GM18517 (cell line): Measurements from ENCODE around the gene EID1.
"Not testable (repeated sequence)": the region's sequence is repeated elsewhere in the genome, so short reads cannot be mapped to it uniquely, and the experiment has no call there.

ENCODE experiments used
- ATAC-seq: cut with Tn5 transposase; IDR thresholded peaks from one replicate; pipeline ENCODE4 v1.9.1; 2021; ENCODE audit warnings: mild to moderate bottlenecking, moderate library complexity; ENCODE audit not compliant: unreplicated experiment

EID1 gene

DNA sequence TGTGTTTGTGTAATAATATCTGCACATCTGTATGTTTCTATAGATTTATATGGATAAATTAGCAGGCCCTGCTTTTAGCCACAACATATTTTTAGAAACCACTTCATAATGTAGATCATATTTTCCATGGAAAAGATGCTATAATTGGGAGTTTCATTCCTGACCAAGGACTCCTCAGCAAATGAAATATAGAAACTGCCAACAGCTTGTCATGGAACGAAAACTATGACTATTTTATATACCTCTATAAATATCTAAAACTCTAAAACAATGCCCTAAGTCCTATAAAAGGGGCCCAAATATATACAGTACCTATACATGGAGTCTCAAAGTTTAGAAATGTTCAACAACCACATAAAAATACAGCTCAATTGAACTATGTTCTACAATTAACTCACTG is 27.9 kb downstream of the EID1 start:
- no peak for ATAC-seq

DNA sequence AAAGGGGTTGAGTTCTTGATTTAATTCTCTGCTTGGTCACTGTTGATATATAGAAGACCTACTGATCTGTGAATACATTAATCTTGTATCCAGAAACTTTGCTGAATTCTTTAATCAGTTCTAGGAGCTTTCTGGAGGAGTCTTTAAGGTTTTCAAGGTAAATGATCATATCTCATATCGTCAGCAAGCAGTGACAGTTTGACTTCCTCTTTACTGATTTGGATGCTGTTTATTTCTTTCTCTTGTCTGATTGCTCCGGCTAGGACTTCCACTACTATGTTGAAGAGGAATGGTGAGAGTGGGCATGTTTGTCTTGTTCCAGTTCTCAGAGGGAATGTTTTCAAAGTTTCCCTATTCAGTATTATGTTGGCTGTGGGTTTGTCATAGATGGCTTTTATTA is 31.4 kb downstream of the EID1 start:
- not testable (repeated sequence) for ATAC-seq

DNA sequence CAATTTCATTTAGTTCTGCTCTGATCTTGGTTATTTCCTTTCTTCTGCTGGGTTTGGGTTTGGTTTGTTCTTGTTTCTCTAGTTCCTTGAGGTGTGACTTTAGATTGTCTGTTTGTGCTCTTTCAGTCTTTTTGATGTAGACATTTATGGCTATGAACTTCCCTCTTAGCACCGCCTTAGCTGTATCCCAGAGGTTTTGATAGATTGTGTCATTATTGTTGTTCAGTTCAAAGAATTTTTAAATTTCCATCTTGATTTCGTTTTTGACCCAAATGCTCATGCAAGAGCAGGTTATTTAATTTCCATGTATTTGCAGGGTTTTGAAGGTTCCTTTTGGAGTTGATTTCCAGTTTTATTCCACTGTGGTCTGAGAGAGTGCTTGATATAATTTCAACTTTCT is 32.6 kb downstream of the EID1 start:
- ATAC-seq, result not testable (repeated sequence)

DNA sequence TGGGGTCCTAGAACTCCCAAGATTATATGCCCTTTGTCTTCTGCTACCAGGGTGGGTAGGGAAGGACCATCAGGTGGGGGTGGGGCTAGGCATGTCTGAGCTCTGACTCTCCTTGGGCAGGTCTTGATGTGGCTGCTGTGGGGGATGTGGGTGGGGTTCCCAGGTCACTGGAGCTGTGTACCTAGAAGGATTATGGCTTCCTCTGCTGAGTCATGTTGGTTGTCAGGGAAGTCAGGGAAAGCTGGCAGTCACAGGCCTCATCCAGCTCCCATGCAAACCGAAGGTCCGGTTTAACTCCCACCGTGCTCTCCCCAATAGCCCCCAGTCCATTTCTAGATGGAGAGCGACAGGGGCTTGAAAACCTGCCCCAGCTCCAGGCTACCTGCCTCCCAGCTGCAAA is 35.2 kb downstream of the EID1 start:
- ATAC-seq, result no peak

DNA sequence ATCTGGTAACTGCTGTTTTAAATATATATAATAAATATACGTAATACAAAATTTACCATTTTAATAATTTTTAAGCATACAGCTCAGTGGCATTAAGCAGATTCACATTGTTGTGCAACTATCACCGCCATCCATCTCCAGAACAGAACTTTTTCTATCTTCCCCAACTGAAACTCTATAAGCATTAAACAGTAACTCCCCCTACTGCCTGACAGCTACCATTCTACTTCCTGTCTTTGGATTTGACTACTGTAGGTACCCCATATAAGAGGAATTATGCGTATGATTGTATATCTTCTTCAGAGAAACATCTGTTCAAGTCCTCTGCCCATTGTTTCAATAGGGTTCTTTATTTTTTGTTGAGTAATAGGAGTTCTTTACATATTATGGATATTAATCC is 36.8 kb downstream of the EID1 start:
- ATAC-seq, result no peak

DNA sequence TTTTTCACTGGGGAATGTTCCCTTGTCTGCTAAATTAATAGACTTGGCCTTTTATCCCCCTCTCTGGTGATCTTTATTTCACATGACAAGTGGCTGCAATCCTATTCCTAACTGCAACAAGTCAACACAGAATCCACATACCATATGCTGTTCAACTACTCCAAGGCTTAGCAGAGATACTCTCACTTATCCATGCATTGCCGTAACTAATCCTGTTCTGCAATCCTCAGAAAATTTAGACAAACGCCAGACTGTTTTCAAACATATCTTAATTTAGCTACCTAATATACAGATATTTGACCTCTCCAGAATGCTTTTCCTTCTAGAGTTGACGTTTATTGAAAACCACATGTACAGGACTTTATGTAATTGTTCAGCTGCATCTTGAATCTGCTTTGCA is 37.9 kb downstream of the EID1 start:
- ATAC-seq, result no peak

DNA sequence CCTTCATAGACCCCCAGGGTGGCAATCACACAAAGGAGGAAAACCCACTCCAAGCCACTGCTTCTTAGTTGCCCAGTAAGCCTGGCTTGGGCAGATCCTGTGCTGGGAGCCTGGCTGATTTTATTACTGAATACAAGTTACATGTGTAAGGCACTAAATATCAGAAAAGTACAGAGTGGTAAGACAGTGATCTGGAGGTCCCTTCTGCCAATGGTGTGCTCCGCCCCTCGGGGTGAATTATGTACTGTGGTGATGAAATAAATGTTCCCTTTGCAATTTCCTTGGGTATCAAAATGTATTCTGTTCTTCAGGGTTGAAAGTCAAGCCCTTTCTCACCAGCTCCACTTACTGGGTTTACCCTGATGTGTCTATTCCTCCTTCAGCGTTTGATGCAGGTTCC is 38.8 kb downstream of the EID1 start:
- no peak for ATAC-seq

DNA sequence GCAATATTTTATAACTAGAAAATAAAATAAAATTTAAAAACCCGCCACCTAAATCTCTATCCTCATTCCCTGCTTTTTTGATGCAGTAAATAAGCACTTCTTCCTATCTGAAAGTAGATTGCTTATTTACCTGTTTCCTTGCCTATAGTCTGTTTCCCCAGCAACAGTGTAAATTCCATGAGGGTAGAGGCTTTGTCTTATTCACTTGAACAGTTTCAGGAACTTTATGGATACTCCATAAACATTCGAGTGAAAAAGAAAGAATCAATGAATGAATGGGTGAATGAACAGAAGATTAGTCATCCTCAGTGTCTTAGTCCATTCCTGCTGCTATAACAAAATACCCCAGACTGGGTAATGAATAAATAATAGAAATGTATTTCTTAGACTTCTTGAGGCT is 44.1 kb downstream of the EID1 start:
- no peak for ATAC-seq

DNA sequence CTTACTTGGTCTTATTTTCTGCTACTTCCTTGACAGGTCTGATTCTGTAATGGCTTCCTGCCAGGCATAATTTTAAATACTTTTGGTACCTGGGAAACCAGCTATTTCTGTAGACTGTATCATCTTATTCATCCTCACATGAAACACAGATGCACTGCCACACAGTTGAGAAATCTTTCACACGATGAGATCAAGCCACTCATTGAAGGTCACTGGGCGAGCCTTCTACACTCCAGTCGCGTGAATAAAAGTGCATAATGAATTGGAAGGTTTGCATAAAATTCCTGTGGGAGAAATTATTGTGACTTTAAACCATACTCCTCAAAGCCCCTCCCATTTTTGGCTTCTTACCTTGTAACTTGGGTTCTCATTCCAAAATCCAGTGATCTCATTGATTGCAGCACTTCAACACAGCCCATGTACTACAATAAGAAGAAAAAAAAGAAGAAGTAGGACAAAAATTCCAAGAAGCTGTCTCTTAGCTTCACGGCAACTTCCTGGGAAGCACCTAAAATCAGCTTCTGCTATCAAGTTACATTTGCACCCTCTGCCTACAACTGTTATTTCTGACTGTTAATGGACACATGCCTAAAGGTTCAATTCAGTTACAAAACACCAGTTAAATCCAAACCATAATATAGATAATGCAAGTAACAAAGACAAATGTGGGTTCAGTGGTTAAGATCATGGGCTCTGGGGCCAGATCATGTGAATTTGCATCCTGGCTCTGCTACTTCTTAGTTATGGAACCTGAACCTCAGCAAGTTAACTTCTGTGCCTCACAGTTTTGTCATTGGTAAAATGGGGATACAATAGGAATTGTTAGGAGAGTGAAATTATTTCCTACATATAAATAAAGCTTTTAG is 46.8 kb downstream of the EID1 start:
- ATAC-seq, result no peak

DNA sequence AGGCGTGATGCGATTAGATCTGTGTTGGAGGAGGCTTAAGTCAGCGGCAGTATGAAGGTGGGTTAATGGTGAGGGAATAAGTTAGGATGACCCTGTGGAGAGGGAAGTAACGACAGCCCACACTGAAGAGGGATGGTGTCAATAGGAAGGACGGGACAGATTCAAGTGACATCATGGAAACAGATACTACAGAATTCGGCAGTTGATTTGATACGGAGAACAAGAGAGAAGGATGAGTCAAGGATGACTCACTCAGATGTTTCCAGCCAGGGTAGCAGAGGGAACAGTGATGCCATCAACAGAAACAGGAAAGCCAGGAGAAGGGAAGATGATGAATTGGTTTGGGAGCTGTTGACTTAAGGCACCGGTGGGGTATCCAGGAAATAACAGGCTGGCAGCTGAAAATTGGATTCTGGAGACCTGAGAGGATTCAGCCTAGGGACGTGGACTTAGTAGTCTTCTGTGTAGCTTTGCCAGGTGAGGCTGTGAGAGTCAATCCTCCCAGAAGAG is 47.8 kb downstream of the EID1 start:
- ATAC-seq, result no peak

DNA sequence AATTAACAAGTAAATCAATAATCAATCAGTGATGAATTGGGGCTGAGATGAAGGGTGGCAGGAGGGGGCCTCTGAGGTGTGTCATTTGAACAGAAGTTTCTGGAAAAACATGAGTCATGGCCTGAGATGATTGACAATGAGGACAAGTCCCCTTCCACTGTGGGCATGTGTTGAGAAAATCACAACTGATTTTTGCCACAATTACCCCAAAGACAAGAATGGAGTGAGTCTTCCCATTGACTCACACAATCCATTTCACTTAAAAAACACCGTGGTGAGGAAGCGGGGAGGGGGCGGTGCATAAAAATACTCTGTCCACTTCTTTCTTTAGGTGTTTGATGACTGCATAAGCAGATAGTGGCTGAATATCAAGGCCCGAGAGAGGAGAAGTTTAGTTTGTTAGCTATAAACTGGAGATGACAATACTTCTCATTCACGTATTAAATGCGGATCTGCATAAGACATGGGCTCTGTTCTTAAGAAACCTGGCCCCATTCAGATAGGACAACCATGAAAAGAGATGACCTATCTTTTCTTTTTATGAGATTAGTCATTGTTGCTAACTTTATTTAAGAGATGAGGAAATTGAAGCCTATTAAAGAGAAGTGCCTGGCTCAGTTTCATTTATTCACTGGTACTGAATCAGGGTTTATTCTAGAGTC is 51.1 kb downstream of the EID1 start:
- no peak for ATAC-seq

DNA sequence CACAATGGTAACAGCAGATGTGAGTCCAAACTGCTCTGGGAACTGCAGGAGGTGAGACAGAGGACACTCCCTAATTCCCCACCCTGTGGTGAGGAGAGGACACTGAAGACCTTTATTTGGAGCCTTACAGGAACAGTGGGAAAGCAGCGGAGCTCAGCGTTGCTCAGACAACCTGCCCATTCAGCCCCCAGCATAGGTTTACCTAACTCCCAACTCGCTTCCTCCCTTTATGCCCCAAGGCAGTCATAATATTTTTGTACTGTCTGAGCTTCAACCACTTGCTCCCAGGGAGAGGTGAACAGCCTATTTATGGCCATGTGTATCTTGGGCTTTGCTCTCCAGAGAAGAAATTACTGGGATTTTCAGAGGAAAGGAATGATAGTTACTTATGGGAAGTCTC is 51.7 kb downstream of the EID1 start:
- no peak for ATAC-seq
